ENCODE measurements around the gene UNC50.
A peak's percentile ranks its signal among the peaks of the same experiment; 100 is the strongest.

The UNC50 gene

GRCh38 chr2:98565941-98566340 is 42.4 kb upstream of the UNC50 start:
- DNase-seq (ENCODE audit: low read depth, low spot score), result no peak
- Histone ChIP-seq H3K27ac (ENCODE audit: low read length) (no peak overlapping the region), H3K4me1 (ENCODE audit: control insufficient read depth, insufficient read depth, low read length) (no peaks in the 10 kb centered on the region), H3K36me3 (ENCODE audit: control insufficient read depth, insufficient read depth, low read length) (peaks cover 19% of the 10 kb centered on the region), H3K4me3 (ENCODE audit: low read length) (no peak overlapping the region), H3K27me3 (ENCODE audit: control insufficient read depth, insufficient read depth, low read length) (no peaks in the 10 kb centered on the region), H3K9me3 (ENCODE audit: control insufficient read depth, insufficient read depth, low read length) (no peaks in the 10 kb centered on the region)
- no CpG with 5 or more reads among the region's 19 CpGs for WGBS (ENCODE audit: insufficient coverage, insufficient read length)

GRCh38 chr2:98568161-98568956 is 40.0 kb upstream of the UNC50 start:
- H3K27me3 ChIP-seq (ENCODE audit: control insufficient read depth, insufficient read depth, low read length), result no peaks in the 10 kb centered on the region
- H3K27ac ChIP-seq (ENCODE audit: low read length), result no peak overlapping the region
- peaks cover 19% of the 10 kb centered on the region for H3K36me3 ChIP-seq (ENCODE audit: control insufficient read depth, insufficient read depth, low read length)
- no peak overlapping the region for H3K4me3 ChIP-seq (ENCODE audit: low read length)
- no peaks in the 10 kb centered on the region; the same call in 1 of the 2 replicates for H3K4me1 ChIP-seq (ENCODE audit: control insufficient read depth, insufficient read depth, low read length)
- H3K9me3 ChIP-seq (ENCODE audit: control insufficient read depth, insufficient read depth, low read length), result no peaks in the 10 kb centered on the region
- DNase-seq (ENCODE audit: low read depth, low spot score), result no peak
- no CpG with 5 or more reads among the region's 11 CpGs for WGBS (ENCODE audit: insufficient coverage, insufficient read length)

DNA sequence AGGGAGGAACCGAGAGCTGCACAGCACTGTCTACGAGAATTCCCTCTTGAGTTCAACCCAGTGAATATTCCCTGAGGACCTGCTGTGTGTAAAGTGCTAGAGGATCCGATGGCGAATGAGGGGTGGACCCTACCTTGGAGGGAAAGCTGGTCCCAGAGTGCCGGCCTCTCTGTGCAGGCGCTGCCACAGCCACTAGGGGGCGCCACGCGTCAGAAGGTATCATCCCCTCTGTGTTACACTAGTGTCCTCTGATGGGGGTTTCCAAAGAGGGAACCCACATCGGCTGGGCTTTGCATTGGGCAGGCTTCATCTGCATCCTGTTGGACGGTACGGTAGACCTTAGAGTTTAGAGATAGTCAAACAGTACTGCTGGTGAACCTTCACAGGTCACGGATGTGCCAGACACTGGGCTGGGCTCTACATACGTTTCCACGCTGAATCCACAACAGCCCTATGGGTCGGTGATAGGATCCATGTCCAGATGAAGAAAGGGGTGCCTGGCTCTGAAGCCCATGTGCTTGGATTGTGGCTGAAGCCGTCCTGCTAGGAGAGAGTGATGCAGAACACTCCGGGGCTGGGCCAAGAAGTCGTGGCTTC is 39.1 kb upstream of the UNC50 start:
- H3K4me3 ChIP-seq (ENCODE audit: low read length), result no peak overlapping the region
- WGBS (ENCODE audit: insufficient coverage, insufficient read length), result no CpG with 5 or more reads among the region's 19 CpGs
- no peaks in the 10 kb centered on the region for H3K9me3 ChIP-seq (ENCODE audit: control insufficient read depth, insufficient read depth, low read length)
- H3K27me3 ChIP-seq (ENCODE audit: control insufficient read depth, insufficient read depth, low read length), result no peaks in the 10 kb centered on the region
- no peaks in the 10 kb centered on the region; the same call in 1 of the 2 replicates for H3K4me1 ChIP-seq (ENCODE audit: control insufficient read depth, insufficient read depth, low read length)
- H3K27ac ChIP-seq (ENCODE audit: low read length), result no peak overlapping the region
- DNase-seq (ENCODE audit: low read depth, low spot score), result peak; percentile 29
- H3K36me3 ChIP-seq (ENCODE audit: control insufficient read depth, insufficient read depth, low read length), result peaks cover 19% of the 10 kb centered on the region

GRCh38 chr2:98569915-98570314 is 38.5 kb upstream of the UNC50 start:
- H3K9me3 ChIP-seq (ENCODE audit: control insufficient read depth, insufficient read depth, low read length), result no peaks in the 10 kb centered on the region
- no peaks in the 10 kb centered on the region; the same call in 1 of the 2 replicates for H3K4me1 ChIP-seq (ENCODE audit: control insufficient read depth, insufficient read depth, low read length)
- no peaks in the 10 kb centered on the region for H3K27me3 ChIP-seq (ENCODE audit: control insufficient read depth, insufficient read depth, low read length)
- no peak overlapping the region for H3K27ac ChIP-seq (ENCODE audit: low read length)
- peaks cover 15% of the 10 kb centered on the region for H3K36me3 ChIP-seq (ENCODE audit: control insufficient read depth, insufficient read depth, low read length)
- H3K4me3 ChIP-seq (ENCODE audit: low read length), result no peak overlapping the region
- no peak for DNase-seq (ENCODE audit: low read depth, low spot score)
- no CpG with 5 or more reads among the region's 13 CpGs for WGBS (ENCODE audit: insufficient coverage, insufficient read length)

GRCh38 chr2:98570356-98570755 is 38.0 kb upstream of the UNC50 start:
- H3K27me3 ChIP-seq (ENCODE audit: control insufficient read depth, insufficient read depth, low read length), result no peaks in the 10 kb centered on the region
- H3K36me3 ChIP-seq (ENCODE audit: control insufficient read depth, insufficient read depth, low read length), result peaks cover 12% of the 10 kb centered on the region
- no peaks in the 10 kb centered on the region for H3K9me3 ChIP-seq (ENCODE audit: control insufficient read depth, insufficient read depth, low read length)
- DNase-seq (ENCODE audit: low read depth, low spot score), result no peak
- H3K27ac ChIP-seq (ENCODE audit: low read length), result no peak overlapping the region
- no peak overlapping the region for H3K4me3 ChIP-seq (ENCODE audit: low read length)
- H3K4me1 ChIP-seq (ENCODE audit: control insufficient read depth, insufficient read depth, low read length), result no peaks in the 10 kb centered on the region; the same call in 1 of the 2 replicates
- WGBS (ENCODE audit: insufficient coverage, insufficient read length), result no CpG with 5 or more reads among the region's 5 CpGs

DNA sequence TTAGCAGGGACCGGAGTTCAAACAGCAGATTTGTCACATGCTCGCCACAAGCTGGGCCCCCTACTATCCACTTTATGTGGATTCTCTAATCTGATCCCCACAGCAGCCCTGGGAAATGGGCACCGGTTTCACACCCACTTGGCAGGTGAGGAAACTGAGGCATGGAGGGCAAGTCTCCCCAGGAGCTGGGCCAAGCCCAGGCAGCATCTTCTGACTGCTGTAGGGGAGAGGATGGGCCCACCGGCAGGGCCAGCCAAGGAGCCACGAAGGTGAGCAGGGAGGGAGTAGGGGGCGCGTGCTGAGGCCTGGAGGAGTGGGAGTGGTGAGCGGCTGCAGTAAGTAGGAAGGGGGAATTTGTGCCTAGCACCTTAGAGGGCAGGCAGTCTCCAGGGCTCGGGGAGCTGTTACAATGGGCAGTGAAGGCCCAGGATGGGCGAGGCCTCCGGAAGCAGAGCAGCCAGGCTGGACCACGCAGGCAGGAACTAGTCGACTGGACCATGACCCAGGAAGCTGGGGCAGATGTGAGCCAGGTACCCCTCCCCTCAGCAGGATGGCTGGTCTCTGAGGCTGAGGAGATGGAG is 37.2 kb upstream of the UNC50 start:
- Histone ChIP-seq H3K27ac (ENCODE audit: low read length) (no peak overlapping the region), H3K9me3 (ENCODE audit: control insufficient read depth, insufficient read depth, low read length) (no peaks in the 10 kb centered on the region), H3K27me3 (ENCODE audit: control insufficient read depth, insufficient read depth, low read length) (no peaks in the 10 kb centered on the region), H3K4me3 (ENCODE audit: low read length) (no peak overlapping the region), H3K36me3 (ENCODE audit: control insufficient read depth, insufficient read depth, low read length) (peaks cover 8% of the 10 kb centered on the region), H3K4me1 (ENCODE audit: control insufficient read depth, insufficient read depth, low read length) (no peaks in the 10 kb centered on the region; the same call in 1 of the 2 replicates)
- no CpG with 5 or more reads among the region's 13 CpGs for WGBS (ENCODE audit: insufficient coverage, insufficient read length)
- no peak for DNase-seq (ENCODE audit: low read depth, low spot score)

DNA sequence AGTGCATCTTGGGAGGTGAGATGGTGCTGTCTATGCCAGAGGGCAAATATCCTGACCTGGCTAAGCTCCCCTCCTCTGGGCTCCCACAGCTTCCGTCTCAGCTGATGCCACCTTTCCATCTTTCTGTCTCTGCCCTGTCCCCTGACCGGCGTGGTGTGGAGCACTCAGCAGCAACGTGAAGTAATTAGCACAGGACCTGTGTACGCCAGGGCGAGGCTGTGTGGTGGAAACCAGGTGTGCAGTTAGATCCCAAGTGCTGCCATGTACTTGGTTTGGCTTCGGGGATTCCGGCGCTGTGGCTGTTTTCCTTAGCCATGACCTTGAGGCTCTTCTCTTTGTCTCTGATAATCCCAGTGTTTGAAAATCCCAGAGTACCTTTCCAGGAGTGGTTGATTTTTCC is 36.6 kb upstream of the UNC50 start:
- no CpG with 5 or more reads among the region's 9 CpGs for WGBS (ENCODE audit: insufficient coverage, insufficient read length)
- Histone ChIP-seq H3K36me3 (ENCODE audit: control insufficient read depth, insufficient read depth, low read length) (peaks cover 8% of the 10 kb centered on the region), H3K4me3 (ENCODE audit: low read length) (no peak overlapping the region), H3K27me3 (ENCODE audit: control insufficient read depth, insufficient read depth, low read length) (no peaks in the 10 kb centered on the region), H3K4me1 (ENCODE audit: control insufficient read depth, insufficient read depth, low read length) (no peaks in the 10 kb centered on the region; the same call in 1 of the 2 replicates), H3K27ac (ENCODE audit: low read length) (no peak overlapping the region), H3K9me3 (ENCODE audit: control insufficient read depth, insufficient read depth, low read length) (no peaks in the 10 kb centered on the region)
- no peak for DNase-seq (ENCODE audit: low read depth, low spot score)

DNA sequence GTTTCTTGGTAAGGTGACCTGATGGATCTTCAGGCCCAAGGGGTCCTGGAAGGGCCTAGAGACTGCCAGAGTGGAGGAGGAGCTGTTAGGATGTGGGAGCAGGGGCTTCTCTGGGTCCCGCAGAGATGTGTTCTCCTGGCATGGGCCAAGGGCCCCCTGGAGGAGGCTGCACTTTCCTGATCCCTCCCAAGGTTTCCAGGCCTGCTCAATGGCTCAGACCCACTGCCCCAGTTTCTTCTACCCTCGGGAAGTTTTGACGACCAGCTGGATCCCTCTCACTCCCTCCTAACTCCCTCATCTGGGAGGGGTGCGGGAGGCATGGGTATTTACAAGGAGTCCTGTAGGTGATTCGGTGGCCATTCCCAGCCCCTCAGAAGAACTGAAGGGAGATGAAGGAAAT is 36.2 kb upstream of the UNC50 start:
- Histone ChIP-seq H3K36me3 (ENCODE audit: control insufficient read depth, insufficient read depth, low read length) (peaks cover 9% of the 10 kb centered on the region), H3K9me3 (ENCODE audit: control insufficient read depth, insufficient read depth, low read length) (no peaks in the 10 kb centered on the region), H3K4me1 (ENCODE audit: control insufficient read depth, insufficient read depth, low read length) (no peaks in the 10 kb centered on the region; the same call in 1 of the 2 replicates), H3K4me3 (ENCODE audit: low read length) (no peak overlapping the region), H3K27me3 (ENCODE audit: control insufficient read depth, insufficient read depth, low read length) (no peaks in the 10 kb centered on the region), H3K27ac (ENCODE audit: low read length) (no peak overlapping the region)
- WGBS (ENCODE audit: insufficient coverage, insufficient read length), result no CpG with 5 or more reads among the region's 5 CpGs
- no peak for DNase-seq (ENCODE audit: low read depth, low spot score)

DNA sequence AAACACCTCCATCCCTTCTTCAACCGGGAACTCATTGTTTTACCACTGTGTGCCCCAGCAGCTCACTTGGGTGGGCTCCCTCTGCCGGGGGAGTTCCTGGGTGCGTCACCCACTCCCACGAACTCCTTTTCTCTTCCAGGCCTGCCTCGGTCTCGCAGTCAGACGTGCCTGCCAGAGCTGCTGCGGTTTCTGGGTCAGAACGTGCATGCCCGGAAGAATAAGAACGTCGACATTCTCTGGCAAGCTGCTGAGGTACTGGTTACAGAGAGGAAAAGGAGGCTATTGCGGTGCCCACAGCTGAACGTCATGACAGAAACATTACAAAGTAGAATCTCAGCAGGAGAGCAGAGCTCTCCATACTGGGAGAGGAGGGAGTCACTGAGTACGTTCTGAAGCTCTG is 35.7 kb upstream of the UNC50 start:
- Histone ChIP-seq H3K4me1 (ENCODE audit: control insufficient read depth, insufficient read depth, low read length) (no peaks in the 10 kb centered on the region; the same call in 1 of the 2 replicates), H3K4me3 (ENCODE audit: low read length) (no peak overlapping the region), H3K27ac (ENCODE audit: low read length) (no peak overlapping the region), H3K36me3 (ENCODE audit: control insufficient read depth, insufficient read depth, low read length) (peaks cover 12% of the 10 kb centered on the region), H3K27me3 (ENCODE audit: control insufficient read depth, insufficient read depth, low read length) (no peaks in the 10 kb centered on the region), H3K9me3 (ENCODE audit: control insufficient read depth, insufficient read depth, low read length) (no peaks in the 10 kb centered on the region)
- no CpG with 5 or more reads among the region's 15 CpGs for WGBS (ENCODE audit: insufficient coverage, insufficient read length)
- no peak for DNase-seq (ENCODE audit: low read depth, low spot score)

DNA sequence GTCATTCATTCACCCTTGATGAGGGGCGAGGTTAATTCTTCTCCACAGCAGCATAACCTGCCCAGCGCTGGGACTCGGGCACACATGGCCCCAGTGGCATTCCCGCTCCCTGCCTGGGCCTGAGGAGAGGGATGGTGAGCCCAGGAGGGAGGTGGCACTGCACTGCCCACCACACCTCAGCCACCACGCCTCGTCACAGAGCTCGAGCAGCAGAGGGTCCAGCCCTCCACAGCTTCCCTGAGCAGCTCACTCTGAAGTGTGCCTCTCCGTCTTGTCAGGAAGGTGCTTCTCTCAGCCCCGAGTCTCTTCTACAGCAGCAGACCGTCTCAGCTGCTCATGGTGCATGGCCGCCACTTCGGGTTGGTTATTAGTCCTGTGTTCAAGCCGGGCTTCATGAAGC is 35.0 kb upstream of the UNC50 start:
- no peak overlapping the region for H3K4me3 ChIP-seq (ENCODE audit: low read length)
- H3K27me3 ChIP-seq (ENCODE audit: control insufficient read depth, insufficient read depth, low read length), result no peaks in the 10 kb centered on the region
- no peak overlapping the region for H3K27ac ChIP-seq (ENCODE audit: low read length)
- peaks cover 14% of the 10 kb centered on the region for H3K36me3 ChIP-seq (ENCODE audit: control insufficient read depth, insufficient read depth, low read length)
- no peak for DNase-seq (ENCODE audit: low read depth, low spot score)
- WGBS (ENCODE audit: insufficient coverage, insufficient read length), result no CpG with 5 or more reads among the region's 13 CpGs
- no peaks in the 10 kb centered on the region; the same call in 1 of the 2 replicates for H3K4me1 ChIP-seq (ENCODE audit: control insufficient read depth, insufficient read depth, low read length)
- H3K9me3 ChIP-seq (ENCODE audit: control insufficient read depth, insufficient read depth, low read length), result no peaks in the 10 kb centered on the region

Measured in iPS DF 6.9 (cell line).